ENCODE results near the gene HOXB7. TPM values are rescaled to one million over a fixed set of nuclear protein-coding genes. Genes with fewer than 3 reads are reported as not detected.

HOXB7 gene
- total RNA-seq, 1 experiment from 2014 or later = not detected

GRCh38 chr17:48589831-48590606 is 20.8 kb downstream of the HOXB7 start, which contains the start of gene HOXB3:
Gene HOXB3 (minus strand): TSS chr17:48590241. CDS start chr17:48552474, 37,767 bp downstream.
- Histone ChIP-seq H3K4me2 (ENCODE audit: insufficient read depth, insufficient read length, low read length) (no peak within 1 kb of the TSS), H2AFZ (ENCODE audit: low read length) (no peak within 1 kb of the TSS), H3K4ac (ENCODE audit: low read depth, low read length) (no peak within 1 kb of the TSS), H3K56ac (ENCODE audit: insufficient read length, low read depth, low read length) (no peak within 1 kb of the TSS), H4K8ac (replicated peaks; ENCODE audit: insufficient read length, low read depth, low read length) (no peak within 1 kb of the TSS), H3T11ph (ENCODE audit: low read length) (no peak within 1 kb of the TSS), H2BK5ac (ENCODE audit: insufficient read length, low read length) (no peak within 1 kb of the TSS), H2BK20ac (ENCODE audit: low read depth, low read length, poor library complexity, severe bottlenecking) (no peak within 1 kb of the TSS), H2BK15ac (ENCODE audit: low read depth, low read length) (no peak within 1 kb of the TSS), H3K9me3 (ENCODE audit: control insufficient read depth, low read depth, low read length) (no peaks in the 10 kb centered on the region), H4K20me1 (ENCODE audit: control insufficient read depth, insufficient read depth, insufficient read length) (no peaks in the 10 kb centered on the region), H2BK120ac (ENCODE audit: low read depth, low read length, poor library complexity, severe bottlenecking) (no peak within 1 kb of the TSS), H3K18ac (ENCODE audit: insufficient read length, low read depth, low read length) (no peak within 1 kb of the TSS), H3K23ac (ENCODE audit: insufficient read length, low read depth, low read length) (no peak within 1 kb of the TSS), H3K14ac (ENCODE audit: insufficient read depth, low read length) (no peak within 1 kb of the TSS), H3K79me2 (ENCODE audit: insufficient read depth, low read length) (no peaks in the 10 kb centered on the region), H3K4me1 (ENCODE audit: insufficient read depth, low read length) (no peaks in the 10 kb centered on the region), H3K9ac (ENCODE audit: extremely low read depth, insufficient read length, low read length) (no peak within 1 kb of the TSS), H2BK12ac (ENCODE audit: insufficient read length, low read depth, low read length) (no peak within 1 kb of the TSS), H3K27me3 (ENCODE audit: insufficient read depth, low read length) (peaks cover 99% of the 10 kb centered on the region), H4K91ac (ENCODE audit: insufficient read length, low read depth, low read length) (no peak within 1 kb of the TSS), H3K27ac (ENCODE audit: insufficient read length, low read depth, low read length) (no peak within 1 kb of the TSS), H2AK5ac (ENCODE audit: insufficient read length, low read length) (no peak within 1 kb of the TSS), H3K23me2 (ENCODE audit: insufficient read length, low read depth, low read length, poor library complexity, severe bottlenecking) (peaks cover 3% of the 10 kb centered on the region), H4K5ac (ENCODE audit: insufficient read length, low read depth, low read length) (no peak within 1 kb of the TSS), H3K79me1 (ENCODE audit: insufficient read depth, low read depth, low read length, poor library complexity, severe bottlenecking) (no peaks in the 10 kb centered on the region)
- Mint-ChIP-seq H3K27me3 (ENCODE audit: low read depth) (peaks cover 100% of the 10 kb centered on the region), H3K36me3 (ENCODE audit: insufficient read depth in 1 of 3, low read depth in 3 of 3) (no peaks in the 10 kb centered on the region), H3K27ac (no peak within 1 kb of the TSS), H3K4me1 (peaks cover 11 to 26% of the 10 kb centered on the region in 2 experiments), H3K9me3 (peaks cover 6 to 7% of the 10 kb centered on the region in 2 experiments; a peak in 3 of 5 replicates), H3K4me3 (0 out of 5 replicates have a peak within 1 kb of the TSS, but pooled peaks of 1 of the 2 experiments have one; percentile 35)
- DNase-seq = no peak
- no CpG with 5 or more reads among the region's 23 CpGs for WGBS (ENCODE audit: extremely low coverage, insufficient read length, low lambda C conversion rate)
- no peak for TF ChIP-seq CTCF (conservative IDR thresholded peaks at IDR 0.05)

Measured in H9 (cell line).